MG63 (cell line): ENCODE measurements around the gene PDE5A. TPM values are rescaled to one million over a fixed set of nuclear protein-coding genes. Genes with fewer than 3 reads are reported as not detected.

Experiments
- DNase-seq: peaks from one replicate; pipeline ENCODE4 v3.0.0-alpha.2; 2020
- H3K27me3 ChIP-seq: fragments of 250-450 bp; sonication (Bioruptor Pico); 2 replicates; pipeline ENCODE4 v1.5.1; 2020; ENCODE audit warnings: mild to moderate bottlenecking, moderate library complexity
- H3K36me3 ChIP-seq: fragments of 250-450 bp; sonication (Bioruptor Pico); 2 replicates; pipeline ENCODE4 v1.5.1; 2020; ENCODE audit warnings: mild to moderate bottlenecking, moderate library complexity
- H3K4me3 ChIP-seq: fragments of 250-450 bp; sonication (Bioruptor Pico); 2 replicates; pipeline ENCODE4 v1.5.1; 2020; ENCODE audit warnings: mild to moderate bottlenecking, moderate library complexity
- H3K9me3 ChIP-seq: fragments of 250-450 bp; sonication (Bioruptor Pico); 2 replicates; pipeline ENCODE4 v1.5.1; 2020; ENCODE audit warnings: mild to moderate bottlenecking, moderate library complexity
- total RNA-seq: library from RNA; depleted of rRNA; stranded (reverse); fragments of >200 nt; shearing (Covaris generic); gene quantifications from 2 replicates; pipeline ENCODE4 v1.2.3, GENCODE V29; 2014; ENCODE audit warnings: low replicate concordance

Gene PDE5A
- total RNA-seq, 1 experiment from 2014 or later = 46.2 TPM

DNA sequence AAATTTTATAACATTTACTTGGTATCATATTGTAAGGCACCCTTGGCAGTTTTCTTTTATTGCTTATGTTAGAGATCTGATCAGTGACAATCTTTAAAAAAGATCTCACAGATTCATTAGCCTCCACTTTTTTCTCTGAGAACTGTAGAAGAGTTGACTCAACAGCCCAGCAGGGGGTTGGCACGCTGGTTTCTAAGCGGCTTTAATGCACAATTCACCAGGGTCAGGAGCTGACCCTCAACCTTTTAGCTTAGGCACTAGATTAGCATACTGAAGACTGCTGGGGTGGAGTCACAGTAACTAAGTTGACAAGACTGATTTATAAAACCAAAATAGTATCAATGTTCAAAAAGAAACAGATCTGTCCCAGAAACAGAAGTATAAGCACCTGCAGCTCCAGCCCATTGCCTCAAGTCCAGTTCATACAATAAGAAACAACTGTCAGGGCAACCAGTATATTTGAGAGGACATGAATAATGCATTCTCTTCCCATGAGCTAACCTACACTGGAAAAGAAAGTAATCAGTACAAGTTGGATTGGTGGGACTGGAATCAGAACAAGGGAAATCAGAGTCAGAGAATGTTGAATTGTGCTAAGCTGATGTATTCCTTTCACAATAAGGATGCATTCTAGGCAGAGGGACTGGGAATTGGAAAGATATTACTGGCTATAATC is 77.6 kb downstream of the PDE5A start:
- Histone ChIP-seq H3K27me3 (no peaks in the 10 kb centered on the region), H3K36me3 (peaks cover 34% of the 10 kb centered on the region), H3K4me3 (no peak overlapping the region), H3K9me3 (no peaks in the 10 kb centered on the region)
- DNase-seq = peak; percentile 25

DNA sequence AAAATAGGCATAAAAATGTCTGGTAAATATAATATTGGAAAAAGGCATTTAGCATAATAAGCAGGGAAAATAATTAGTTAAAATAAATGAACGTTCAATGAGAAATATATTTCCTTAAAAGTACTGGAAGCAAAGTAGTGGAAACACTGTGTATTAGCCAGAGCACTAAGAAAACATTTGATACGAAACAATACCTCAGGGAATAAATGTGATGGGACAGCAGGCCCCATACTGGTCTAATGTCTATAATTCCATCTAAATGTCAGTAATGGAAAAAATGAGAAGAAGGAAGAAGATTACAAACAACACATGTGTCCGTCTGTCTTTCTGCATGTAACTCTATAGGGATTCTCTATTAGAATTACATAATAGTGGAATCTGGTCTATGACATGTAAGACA is 79.0 kb downstream of the PDE5A start:
- Histone ChIP-seq H3K27me3 (no peaks in the 10 kb centered on the region), H3K36me3 (peaks cover 28% of the 10 kb centered on the region), H3K9me3 (no peaks in the 10 kb centered on the region), H3K4me3 (no peak overlapping the region)
- DNase-seq = no peak

DNA sequence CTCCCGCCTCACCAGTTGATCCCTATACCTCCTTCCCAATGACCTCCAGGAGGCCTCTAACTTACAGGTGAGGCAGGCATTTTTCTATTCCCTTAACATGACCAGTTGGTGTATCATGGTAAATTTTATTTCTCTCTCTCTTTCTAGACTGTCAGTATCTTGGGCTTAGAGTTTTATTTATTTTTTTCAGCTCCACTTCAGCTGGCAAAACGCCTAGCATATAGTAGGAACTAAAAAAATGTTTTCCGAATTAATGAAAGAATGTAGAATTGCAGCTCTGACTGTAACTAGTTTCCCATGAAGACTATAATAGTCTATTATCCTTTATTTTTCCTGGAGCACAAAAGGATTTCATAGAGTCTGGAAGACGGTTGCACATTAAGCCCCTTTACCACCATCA is 84.8 kb downstream of the PDE5A start:
- Histone ChIP-seq H3K27me3 (no peaks in the 10 kb centered on the region), H3K4me3 (no peak overlapping the region), H3K9me3 (no peaks in the 10 kb centered on the region), H3K36me3 (peaks cover 19% of the 10 kb centered on the region)
- no peak for DNase-seq

DNA sequence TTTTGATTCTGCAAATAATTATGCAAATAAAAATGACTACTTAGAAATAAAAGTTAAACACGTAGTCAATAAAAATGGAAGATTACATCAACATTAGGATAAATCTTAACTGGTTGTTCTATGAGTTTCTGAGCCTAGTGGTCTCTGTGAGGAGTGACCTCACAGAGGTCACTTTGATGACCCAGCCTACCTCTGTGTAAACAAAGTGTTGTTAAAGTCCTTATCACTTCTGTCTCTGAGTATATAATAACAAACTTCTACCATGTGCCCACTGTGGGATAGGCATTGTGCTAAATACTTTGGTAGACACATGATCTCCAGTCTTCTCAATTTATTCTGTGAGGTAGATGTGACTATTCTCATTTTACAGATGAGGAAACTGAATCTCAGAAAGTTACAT is 85.4 kb downstream of the PDE5A start:
- no peak overlapping the region for H3K4me3 ChIP-seq
- no peak for DNase-seq
- H3K36me3 ChIP-seq = peaks cover 25% of the 10 kb centered on the region
- no peaks in the 10 kb centered on the region for H3K9me3 ChIP-seq
- no peaks in the 10 kb centered on the region for H3K27me3 ChIP-seq

DNA sequence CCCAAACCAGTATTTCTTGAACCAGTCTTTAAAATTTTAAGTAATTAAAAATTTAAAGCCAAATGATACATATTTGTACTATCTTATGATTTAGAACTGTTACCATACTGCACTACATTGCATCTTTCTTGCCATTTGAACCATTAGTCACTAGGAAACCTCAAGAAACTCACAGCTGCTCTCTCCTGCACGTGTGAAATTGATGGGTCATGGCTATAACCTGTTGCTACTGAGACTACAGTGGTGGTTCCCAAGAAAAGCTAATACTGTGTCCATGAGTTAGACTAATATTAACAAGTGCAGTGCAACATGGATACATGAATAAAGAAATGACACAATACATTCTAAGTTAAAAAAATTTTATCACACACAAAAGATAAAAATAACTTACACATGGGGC is 88.4 kb downstream of the PDE5A start:
- Histone ChIP-seq H3K27me3 (no peaks in the 10 kb centered on the region), H3K9me3 (no peaks in the 10 kb centered on the region), H3K36me3 (peaks cover 41% of the 10 kb centered on the region), H3K4me3 (no peak overlapping the region)
- DNase-seq = no peak

DNA sequence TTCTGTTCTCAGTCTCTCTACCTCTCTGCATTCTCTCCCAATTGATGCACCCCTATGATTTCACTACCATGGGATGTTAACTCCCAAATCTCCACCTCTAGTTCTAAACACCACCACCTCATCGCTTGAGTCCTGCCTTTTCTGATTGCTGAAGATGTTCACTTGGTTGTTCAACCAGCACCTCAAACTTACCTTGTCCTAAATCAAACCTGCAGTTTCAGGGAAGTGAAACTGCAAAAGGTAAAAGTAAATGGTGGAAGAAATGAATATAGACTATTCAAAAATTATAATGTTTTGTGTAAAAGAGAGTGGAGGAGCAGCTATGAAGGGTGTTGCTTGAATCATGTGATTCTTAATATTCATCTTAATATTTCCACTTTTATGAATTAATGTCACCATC is 91.0 kb downstream of the PDE5A start:
- Histone ChIP-seq H3K4me3 (no peak overlapping the region), H3K9me3 (no peaks in the 10 kb centered on the region), H3K36me3 (peaks cover 47% of the 10 kb centered on the region), H3K27me3 (no peaks in the 10 kb centered on the region)
- DNase-seq = no peak

DNA sequence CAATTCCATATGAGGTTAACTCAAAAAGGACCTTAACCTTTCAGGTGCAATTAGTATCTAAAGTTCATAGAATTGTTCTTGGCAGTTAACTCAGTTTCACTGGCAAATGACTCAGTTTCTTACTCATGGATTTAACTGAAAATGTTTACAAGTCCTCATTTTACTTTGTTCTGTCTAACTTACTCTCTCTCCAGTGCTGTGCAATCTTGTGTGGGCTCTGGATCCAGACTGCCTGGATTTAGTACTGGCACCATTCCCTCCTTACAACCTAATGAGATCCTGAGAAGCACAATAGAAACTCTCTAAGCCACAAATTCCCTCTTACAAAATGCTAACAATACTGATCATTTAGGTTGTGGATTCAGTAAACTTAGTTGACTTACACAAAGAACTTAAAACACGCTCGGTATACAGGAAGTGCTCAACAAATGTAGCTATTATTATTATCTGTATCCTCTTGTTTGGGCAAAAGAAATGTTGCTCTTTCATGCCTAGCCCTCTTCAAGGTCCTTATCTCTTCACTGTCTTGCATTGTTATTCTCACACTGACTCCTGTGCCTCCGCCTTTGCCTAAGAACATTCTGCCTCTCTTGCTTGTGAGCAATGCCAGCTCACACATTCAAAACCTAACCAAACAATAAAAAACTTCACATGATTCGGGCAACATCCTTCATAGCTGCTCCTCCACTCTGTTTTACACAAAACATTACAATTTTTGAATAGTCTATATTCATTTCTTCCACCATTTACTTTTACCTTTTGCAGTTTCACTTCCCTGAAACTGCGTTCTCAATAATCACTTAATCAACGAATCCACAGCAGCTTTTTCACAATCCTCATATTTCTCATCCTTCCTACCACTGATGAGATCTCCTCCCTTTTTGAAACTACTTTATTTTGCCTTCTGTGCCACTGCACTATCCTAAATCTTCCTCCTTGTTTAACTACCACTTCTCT is 91.8 kb downstream of the PDE5A start:
- H3K27me3 ChIP-seq = no peaks in the 10 kb centered on the region
- peaks cover 52% of the 10 kb centered on the region for H3K36me3 ChIP-seq
- no peaks in the 10 kb centered on the region for H3K9me3 ChIP-seq
- DNase-seq = peak; percentile 38
- H3K4me3 ChIP-seq = no peak overlapping the region

DNA sequence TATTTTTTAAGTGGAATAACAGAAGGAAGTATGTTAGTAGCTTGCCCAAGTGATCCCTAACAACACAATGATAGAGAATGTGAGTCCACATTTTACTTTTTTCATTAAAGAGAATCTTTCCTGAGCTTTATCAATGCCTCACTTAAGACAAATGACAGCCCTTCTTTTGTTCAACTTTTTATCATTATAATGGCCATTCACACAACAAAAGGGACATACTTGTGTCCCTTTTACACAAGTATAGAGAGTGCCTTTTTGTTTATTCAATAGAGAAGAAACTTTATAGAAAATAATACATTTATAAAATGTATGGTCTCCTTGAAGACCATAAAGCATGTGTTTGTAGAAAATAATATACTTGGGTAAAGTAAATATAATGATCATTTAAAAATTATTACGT is 96.3 kb downstream of the PDE5A start:
- no peak for DNase-seq

DNA sequence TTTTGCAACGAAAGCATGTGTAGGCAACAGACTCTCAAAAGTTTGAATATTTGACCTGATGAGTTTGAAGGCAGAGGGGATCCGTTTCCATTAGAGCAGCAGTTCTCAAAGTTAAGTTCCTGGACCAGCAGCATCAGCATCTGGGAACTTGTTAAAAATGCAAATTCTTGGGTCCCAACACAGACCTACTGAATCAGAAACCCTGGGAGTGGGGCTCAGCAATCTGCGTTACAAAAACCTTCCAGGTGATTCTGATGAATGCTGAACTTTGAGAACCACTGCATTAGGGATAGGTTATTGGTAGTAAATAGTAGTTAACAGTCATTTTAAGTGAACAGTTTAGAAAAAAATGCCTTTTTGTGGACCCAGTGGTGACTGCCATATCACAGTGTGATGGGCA is 98.8 kb downstream of the PDE5A start:
- Histone ChIP-seq H3K4me3 (no peak overlapping the region), H3K27me3 (no peaks in the 10 kb centered on the region), H3K9me3 (no peaks in the 10 kb centered on the region), H3K36me3 (peaks cover 21% of the 10 kb centered on the region)
- no peak for DNase-seq

More for the DNA sequence above, 96.3 kb downstream of the PDE5A start:
- Histone ChIP-seq H3K4me3 (no peak overlapping the region), H3K27me3 (no peaks in the 10 kb centered on the region), H3K36me3 (peaks cover 30% of the 10 kb centered on the region), H3K9me3 (no peaks in the 10 kb centered on the region)

DNA sequence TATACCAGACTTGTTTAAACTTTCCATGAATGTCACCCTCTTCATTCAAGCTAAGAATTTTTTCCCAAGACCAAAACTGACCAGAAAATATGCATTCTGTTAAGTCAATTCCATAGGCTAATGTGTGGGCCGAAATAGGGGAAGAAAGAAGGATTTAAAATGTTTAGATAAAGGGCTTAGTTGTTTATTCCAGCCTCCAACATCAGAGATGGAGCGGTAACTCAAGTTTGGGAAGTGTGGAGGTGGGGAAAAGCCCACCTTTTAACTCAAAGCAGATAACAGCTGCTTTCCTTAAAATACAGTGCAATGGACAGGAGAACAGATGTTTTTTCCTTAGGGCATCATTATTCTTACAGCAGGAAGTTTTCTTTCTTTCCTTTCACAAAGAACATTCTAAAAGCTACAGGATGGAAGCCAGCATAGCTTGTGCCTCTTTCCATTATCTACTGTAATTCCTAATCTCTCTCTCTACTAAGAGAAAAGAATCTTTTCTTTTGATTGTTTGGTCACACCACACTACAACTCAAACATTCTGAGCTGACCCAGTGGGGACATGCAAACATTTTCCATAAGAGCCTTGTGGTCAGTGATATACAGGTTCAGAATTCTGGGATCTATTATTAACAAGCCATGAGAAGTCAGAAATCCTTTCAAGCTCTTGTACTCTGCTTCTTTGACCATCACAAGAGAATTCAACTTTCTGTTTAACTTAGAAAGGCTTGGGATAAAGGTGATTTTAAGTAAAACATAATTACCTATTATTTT is 101.6 kb downstream of the PDE5A start:
- peaks cover 39% of the 10 kb centered on the region for H3K36me3 ChIP-seq
- H3K9me3 ChIP-seq = no peaks in the 10 kb centered on the region
- no peaks in the 10 kb centered on the region for H3K27me3 ChIP-seq
- no peak for DNase-seq
- no peak overlapping the region for H3K4me3 ChIP-seq

DNA sequence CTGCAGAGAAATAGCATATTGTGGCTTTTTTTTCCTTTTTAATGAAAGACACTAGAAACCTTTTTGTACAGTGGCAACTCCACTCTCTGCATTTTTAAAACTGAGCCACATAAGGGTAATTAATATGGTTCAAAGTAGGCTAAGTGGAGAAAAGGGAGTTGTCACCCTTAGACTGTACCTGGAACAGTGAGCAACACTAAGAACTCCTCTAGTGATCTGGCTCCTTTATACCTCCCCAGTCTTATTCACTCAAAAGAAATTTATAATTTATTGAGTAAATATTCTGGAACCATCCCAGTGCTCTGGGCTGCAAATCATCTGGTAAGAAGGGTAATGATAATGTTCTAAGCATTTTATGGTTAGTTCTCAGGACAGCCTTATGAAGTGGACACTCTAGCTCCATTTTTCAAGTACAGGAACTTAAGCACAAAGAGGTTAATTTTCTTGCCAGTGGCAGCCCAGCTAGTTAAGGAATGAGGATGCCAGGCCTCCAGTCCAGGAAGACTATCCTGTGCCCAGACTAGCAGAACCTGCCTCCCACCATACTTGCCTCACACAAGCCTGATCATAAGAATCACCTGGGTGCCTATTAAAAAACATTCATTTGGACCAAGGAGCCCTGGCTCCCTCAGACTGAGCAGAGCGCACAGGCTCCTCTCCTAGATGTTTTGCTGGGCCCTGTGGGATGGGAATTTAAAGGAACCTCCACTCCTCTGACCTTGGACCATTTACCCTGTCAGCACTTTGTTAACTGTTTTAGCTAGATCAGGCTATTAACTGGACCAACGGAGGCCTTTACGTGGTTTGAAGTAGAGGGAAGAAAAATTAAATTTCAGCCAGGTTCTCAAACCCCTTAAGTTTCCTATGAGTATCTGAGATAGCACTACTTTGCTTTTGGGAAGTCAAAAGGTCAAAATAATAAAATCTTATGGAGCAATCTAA is 102.6 kb downstream of the PDE5A start:
- H3K9me3 ChIP-seq = no peaks in the 10 kb centered on the region
- DNase-seq = no peak
- peaks cover 43% of the 10 kb centered on the region for H3K36me3 ChIP-seq
- H3K4me3 ChIP-seq = no peak overlapping the region
- H3K27me3 ChIP-seq = no peaks in the 10 kb centered on the region

DNA sequence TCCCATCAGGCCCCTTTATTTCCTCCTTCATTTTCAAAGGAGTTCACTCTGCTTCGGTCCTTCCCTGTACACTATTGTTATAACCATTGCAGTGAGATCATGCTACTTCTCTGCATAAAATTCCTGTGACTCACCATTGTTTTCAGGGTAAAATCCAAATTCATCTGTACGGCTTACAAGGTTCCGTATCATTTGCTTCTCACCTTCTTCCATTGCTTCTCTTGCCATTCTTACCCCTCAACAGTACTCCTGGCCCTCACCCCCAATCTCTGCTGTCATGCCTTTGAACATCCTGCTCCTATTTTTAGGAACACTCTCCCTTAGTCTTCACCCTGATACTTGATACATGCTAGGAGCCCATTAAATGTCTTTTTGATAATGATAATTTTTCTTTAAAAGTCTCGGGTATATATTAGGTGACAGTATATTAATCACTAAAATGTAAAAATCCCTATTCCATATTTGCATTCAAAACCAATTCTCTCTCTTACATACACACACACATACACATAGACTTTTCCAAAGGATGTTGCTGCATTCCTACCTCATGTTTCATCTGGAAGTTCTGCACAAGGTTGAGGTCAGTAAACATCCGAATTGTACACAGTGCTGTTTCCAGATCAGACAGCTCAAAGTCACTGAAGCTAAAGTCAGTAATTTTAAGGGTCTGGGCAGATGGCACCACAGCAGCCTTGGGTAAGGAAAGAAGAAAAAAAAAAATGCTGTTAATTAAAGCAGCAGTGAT is 103.4 kb downstream of the PDE5A start:
- Histone ChIP-seq H3K27me3 (no peaks in the 10 kb centered on the region), H3K9me3 (no peaks in the 10 kb centered on the region), H3K4me3 (no peak overlapping the region), H3K36me3 (peaks cover 52% of the 10 kb centered on the region)
- DNase-seq = peak; percentile 7

DNA sequence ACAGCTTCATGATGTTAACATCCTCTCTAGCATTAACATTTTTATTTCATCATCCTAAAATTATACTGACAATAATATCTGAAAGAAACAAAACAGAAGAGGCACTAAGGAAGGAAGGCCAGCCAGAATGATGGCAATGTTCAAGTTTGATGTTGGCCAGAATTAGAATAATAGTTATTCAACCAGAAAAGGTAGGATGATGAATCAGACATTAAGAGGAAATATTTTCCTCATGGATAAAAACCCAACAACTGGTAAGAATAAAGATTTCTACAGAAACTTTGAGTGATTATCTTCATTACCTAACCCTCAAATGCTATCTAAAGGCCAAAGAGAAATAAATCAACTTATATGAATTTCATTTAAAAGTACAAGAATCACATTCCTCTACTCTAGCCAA is 105.2 kb downstream of the PDE5A start:
- H3K9me3 ChIP-seq = no peaks in the 10 kb centered on the region
- no peaks in the 10 kb centered on the region for H3K27me3 ChIP-seq
- DNase-seq = no peak
- H3K36me3 ChIP-seq = peaks cover 62% of the 10 kb centered on the region
- H3K4me3 ChIP-seq = no peak overlapping the region

DNA sequence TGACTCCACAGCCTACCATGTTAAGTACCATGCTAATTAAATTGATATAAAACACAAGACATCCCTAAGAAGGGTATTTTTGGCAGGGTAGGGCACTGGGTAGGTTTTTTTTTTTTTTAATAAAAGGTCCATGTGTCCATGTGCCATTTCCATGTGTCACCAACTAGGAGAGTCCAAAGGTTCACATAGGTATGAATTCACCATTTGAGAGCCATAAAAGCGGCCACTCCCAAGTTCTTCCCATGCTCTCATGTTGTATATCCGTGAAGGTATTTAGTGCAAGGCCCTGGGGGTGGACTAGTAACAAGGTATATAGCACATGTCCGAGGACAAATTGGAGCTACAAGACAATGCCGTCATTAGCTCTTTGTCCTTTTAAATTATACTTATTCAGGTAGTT is 107.3 kb downstream of the PDE5A start:
- no peak for DNase-seq
- Histone ChIP-seq H3K36me3 (peaks cover 74% of the 10 kb centered on the region), H3K27me3 (no peaks in the 10 kb centered on the region), H3K9me3 (no peaks in the 10 kb centered on the region), H3K4me3 (no peak overlapping the region)

DNA sequence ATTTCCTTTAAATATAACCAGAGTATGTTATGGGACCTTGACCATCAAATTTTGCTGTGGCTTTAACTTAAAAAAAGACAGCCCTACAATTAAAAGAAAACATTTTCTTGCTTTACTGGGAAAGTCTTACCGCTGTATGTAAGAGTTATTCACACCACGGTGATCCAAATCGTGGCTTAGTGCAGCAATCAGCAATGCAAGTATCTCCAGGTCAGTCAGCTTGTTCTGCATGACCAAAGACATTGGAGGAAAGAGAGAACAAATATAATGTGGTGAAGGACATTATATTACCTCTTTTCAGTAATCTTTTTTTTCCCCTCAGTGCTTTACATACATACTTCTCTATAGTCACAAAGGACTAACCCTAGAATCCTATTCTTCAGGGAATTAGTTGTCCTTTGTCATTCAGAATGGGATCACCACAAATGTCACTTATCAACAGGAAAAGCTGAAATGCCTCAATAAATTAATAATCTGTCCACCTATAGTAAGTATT is 109.6 kb downstream of the PDE5A start:
- Histone ChIP-seq H3K27me3 (no peaks in the 10 kb centered on the region), H3K4me3 (no peak overlapping the region), H3K9me3 (no peaks in the 10 kb centered on the region), H3K36me3 (peaks cover 71% of the 10 kb centered on the region)
- DNase-seq = no peak
